ENCODE results near the gene CHRNB1. TPM values are rescaled to one million over a fixed set of nuclear protein-coding genes. Genes with fewer than 3 reads are reported as not detected.

The CHRNB1 gene
- total and polyA plus RNA-seq, 2 of the 8 experiments (the other 6 are each of a cell fraction or from before 2014, with no cell fraction given), result 14.1 to 28.2 TPM

GRCh38 chr17:7425756-7426155, 19.1 kb upstream of the CHRNB1 start:
- Histone ChIP-seq H2BK120ac (replicated peaks; ENCODE audit: low read depth, low read length) (no peak overlapping the region), H4K20me1 (replicated peaks in 1 of 2; ENCODE audit: control insufficient read depth in 1 of 2, insufficient read depth in 2 of 2, low read length in 2 of 2) (peaks cover 0 to 4% of the 10 kb centered on the region in 2 experiments), H3K9ac (replicated peaks in 1 of 4; ENCODE audit: extremely low read depth in 1 of 4, low read depth in 3 of 4, low read length in 3 of 4) (no peak overlapping the region), H2AFZ (ENCODE audit: low read length) (no peak overlapping the region), H3K79me1 (ENCODE audit: low read depth, low read length) (no peaks in the 10 kb centered on the region), H4K8ac (ENCODE audit: extremely low read depth, insufficient read depth, low read length) (no peak overlapping the region), H3K18ac (ENCODE audit: extremely low read depth, low read length) (no peak overlapping the region), H2BK20ac (ENCODE audit: low read length) (no peak overlapping the region), H3K79me2 (ENCODE audit: control insufficient read depth in 1 of 2, insufficient read depth in 2 of 2, low read length in 2 of 2) (no peaks in the 10 kb centered on the region), H2BK5ac (ENCODE audit: low read depth, low read length) (no peak overlapping the region), H4K91ac (replicated peaks; ENCODE audit: insufficient read length, low read length) (no peak overlapping the region), H3K23me2 (ENCODE audit: low read depth, low read length) (no peaks in the 10 kb centered on the region), H3K23ac (ENCODE audit: insufficient read length) (no peak overlapping the region), H3K14ac (ENCODE audit: insufficient read length) (no peak overlapping the region), H3K4ac (replicated peaks; ENCODE audit: insufficient read length, low read depth, low read length) (no peak overlapping the region), H3K4me1 (replicated peaks in 1 of 4; ENCODE audit: control insufficient read depth in 3 of 4, insufficient read depth in 4 of 4, low read length in 3 of 4) (peaks cover 0 to 2% (median 0%) of the 10 kb centered on the region in 4 experiments; a peak in 1 of 7 replicates), H3K36me3 (ENCODE audit: control insufficient read depth in 2 of 4, insufficient read depth in 4 of 4, low read length in 3 of 4) (no peaks in the 10 kb centered on the region), H3K9me3 (ENCODE audit: insufficient read depth in 2 of 2, low read depth in 1 of 2, low read length in 1 of 2) (no peaks in the 10 kb centered on the region), H2BK12ac (ENCODE audit: low read depth, low read length) (no peak overlapping the region), H2AK5ac (ENCODE audit: low read depth, low read length) (no peak overlapping the region), H2BK15ac (ENCODE audit: low read length) (no peak overlapping the region), H3K56ac (replicated peaks; ENCODE audit: insufficient read length, low read depth, low read length) (no peak overlapping the region), H3K4me2 (ENCODE audit: insufficient read depth in 1 of 2, low read depth in 2 of 2, low read length in 2 of 2) (no peak overlapping the region), H3K27me3 (replicated peaks in 1 of 4; ENCODE audit: control insufficient read depth in 3 of 4, extremely low read depth in 1 of 4, insufficient read depth in 3 of 4, low read length in 3 of 4) (no peaks in the 10 kb centered on the region; a peak in 1 of 7 replicates), H3K27ac (ENCODE audit: low read depth, low read length) (no peak overlapping the region), H4K5ac (ENCODE audit: insufficient read length, low read depth, low read length) (no peak overlapping the region), H3K4me3 (ENCODE audit: extremely low read depth in 1 of 4, insufficient read depth in 2 of 4, low read depth in 3 of 4, low read length in 4 of 4) (no peak overlapping the region)
- CTCF ChIA-PET (ENCODE audit: partially characterized antibody), result interaction anchor here (0.6 to 3.3 kb wide), 4 partner anchors 11 to 88 kb away, joined by 3 to 17 read pairs (median 6); partner anchors contain the start of gene TMEM102
- 90% methylated on average over 8 of the region's 8 CpGs; no CpG with 5 or more reads in 1 of the 2 experiments for WGBS, 2 experiments (ENCODE audit: extremely low coverage in 1 of 2, insufficient coverage in 1 of 2, insufficient read length in 1 of 2, insufficient replicate concordance in 2 of 2, low coverage in 1 of 2, low lambda C conversion rate in 2 of 2, missing lambda C conversion rate in 1 of 2)
- FAIRE-seq, result no peak
- no peak for DNase-seq (ENCODE audit: low read depth in 1 of 2, low spot score in 2 of 2)
- POLR2A ChIA-PET (ENCODE audit: partially characterized antibody), result interaction anchor here (0.8 to 2.6 kb wide), 4 partner anchors 9 to 58 kb away, joined by 3 to 13 read pairs (median 4); partner anchors contain the start of genes POLR2A and TMEM102
- TF ChIP-seq CBX8 (IDR thresholded peaks at IDR 0.05; ENCODE audit: borderline replicate concordance, low read depth, low read length) (no peak), KDM1A (IDR thresholded peaks at IDR 0.05; ENCODE audit: borderline replicate concordance, low read length) (no peak), BRCA1 (IDR thresholded peaks at IDR 0.05; ENCODE audit: low read depth, low read length) (no peak)
